PFSK-1 (cell line): ENCODE data around the gene NOC4L.

ENCODE experiments used
- FOXP2 ChIP-seq: optimal IDR thresholded peaks from 2 replicates; pipeline ENCODE3; 2011; ENCODE audit warnings: borderline replicate concordance, control low read depth, inconsistent platforms; ENCODE audit not compliant: insufficient read depth; ENCODE audit errors: extremely low read length, extremely low read depth
- POLR2AphosphoS5 ChIP-seq: IDR thresholded peaks from 2 replicates; pipeline ENCODE4 v1.6.1; 2012; ENCODE audit warnings: low read depth, mild to moderate bottlenecking, control low read depth, low read length, moderate library complexity
- SIN3A ChIP-seq: IDR thresholded peaks from 2 replicates; pipeline ENCODE4 v1.6.1; 2012; ENCODE audit warnings: mild to moderate bottlenecking, low read length, moderate library complexity, borderline replicate concordance; ENCODE audit not compliant: insufficient read depth
- TAF1 ChIP-seq: IDR thresholded peaks from 2 replicates; pipeline ENCODE4 v1.6.1; 2012; ENCODE audit warnings: low read length, control low read depth, borderline replicate concordance; ENCODE audit not compliant: insufficient read depth
- TF ChIP-seq, protein P1 (sequence below), 2 experiments: IDR thresholded peaks; 2 replicates each; pipeline versions ENCODE4 v1.6.1 to v1.8.0; 2011 to 2012; ENCODE audit warnings: low read depth in 2 of 2, low read length in 2 of 2, control low read depth in 1 of 2, inconsistent platforms in 1 of 2, mild to moderate bottlenecking in 1 of 2, moderate library complexity in 1 of 2; ENCODE audit not compliant: insufficient read depth in 1 of 2

The NOC4L gene

DNA sequence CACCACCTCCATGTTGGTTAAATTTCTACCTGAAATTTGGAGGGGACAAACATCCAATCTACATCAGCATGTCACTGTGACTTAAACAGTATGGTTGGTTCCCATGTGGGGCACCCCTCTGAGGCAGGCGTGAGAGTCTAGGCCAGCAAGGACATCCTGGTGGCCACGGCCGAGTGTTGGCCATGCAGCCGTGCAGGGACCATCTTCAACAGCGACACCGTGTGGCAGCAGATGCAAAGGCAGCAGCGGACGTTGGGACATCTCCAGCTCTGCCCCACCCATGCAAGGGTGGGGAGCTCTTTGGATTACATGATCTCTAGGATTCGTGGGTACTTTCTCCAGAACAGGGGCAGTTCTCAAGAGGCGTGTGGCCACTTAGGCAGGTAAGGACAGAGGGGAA lies 49.8 kb downstream of the NOC4L start:
- TF ChIP-seq, protein P1, sequence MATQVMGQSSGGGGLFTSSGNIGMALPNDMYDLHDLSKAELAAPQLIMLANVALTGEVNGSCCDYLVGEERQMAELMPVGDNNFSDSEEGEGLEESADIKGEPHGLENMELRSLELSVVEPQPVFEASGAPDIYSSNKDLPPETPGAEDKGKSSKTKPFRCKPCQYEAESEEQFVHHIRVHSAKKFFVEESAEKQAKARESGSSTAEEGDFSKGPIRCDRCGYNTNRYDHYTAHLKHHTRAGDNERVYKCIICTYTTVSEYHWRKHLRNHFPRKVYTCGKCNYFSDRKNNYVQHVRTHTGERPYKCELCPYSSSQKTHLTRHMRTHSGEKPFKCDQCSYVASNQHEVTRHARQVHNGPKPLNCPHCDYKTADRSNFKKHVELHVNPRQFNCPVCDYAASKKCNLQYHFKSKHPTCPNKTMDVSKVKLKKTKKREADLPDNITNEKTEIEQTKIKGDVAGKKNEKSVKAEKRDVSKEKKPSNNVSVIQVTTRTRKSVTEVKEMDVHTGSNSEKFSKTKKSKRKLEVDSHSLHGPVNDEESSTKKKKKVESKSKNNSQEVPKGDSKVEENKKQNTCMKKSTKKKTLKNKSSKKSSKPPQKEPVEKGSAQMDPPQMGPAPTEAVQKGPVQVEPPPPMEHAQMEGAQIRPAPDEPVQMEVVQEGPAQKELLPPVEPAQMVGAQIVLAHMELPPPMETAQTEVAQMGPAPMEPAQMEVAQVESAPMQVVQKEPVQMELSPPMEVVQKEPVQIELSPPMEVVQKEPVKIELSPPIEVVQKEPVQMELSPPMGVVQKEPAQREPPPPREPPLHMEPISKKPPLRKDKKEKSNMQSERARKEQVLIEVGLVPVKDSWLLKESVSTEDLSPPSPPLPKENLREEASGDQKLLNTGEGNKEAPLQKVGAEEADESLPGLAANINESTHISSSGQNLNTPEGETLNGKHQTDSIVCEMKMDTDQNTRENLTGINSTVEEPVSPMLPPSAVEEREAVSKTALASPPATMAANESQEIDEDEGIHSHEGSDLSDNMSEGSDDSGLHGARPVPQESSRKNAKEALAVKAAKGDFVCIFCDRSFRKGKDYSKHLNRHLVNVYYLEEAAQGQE (IDR thresholded peaks at IDR 0.05; ENCODE audit: insufficient read depth in 1 of 2, low read depth in 2 of 2, low read length in 2 of 2): no peak

GRCh38 chr12:132194556-132194955 lies 50.3 kb downstream of the NOC4L start:
- no peak for TF ChIP-seq TAF1

DNA sequence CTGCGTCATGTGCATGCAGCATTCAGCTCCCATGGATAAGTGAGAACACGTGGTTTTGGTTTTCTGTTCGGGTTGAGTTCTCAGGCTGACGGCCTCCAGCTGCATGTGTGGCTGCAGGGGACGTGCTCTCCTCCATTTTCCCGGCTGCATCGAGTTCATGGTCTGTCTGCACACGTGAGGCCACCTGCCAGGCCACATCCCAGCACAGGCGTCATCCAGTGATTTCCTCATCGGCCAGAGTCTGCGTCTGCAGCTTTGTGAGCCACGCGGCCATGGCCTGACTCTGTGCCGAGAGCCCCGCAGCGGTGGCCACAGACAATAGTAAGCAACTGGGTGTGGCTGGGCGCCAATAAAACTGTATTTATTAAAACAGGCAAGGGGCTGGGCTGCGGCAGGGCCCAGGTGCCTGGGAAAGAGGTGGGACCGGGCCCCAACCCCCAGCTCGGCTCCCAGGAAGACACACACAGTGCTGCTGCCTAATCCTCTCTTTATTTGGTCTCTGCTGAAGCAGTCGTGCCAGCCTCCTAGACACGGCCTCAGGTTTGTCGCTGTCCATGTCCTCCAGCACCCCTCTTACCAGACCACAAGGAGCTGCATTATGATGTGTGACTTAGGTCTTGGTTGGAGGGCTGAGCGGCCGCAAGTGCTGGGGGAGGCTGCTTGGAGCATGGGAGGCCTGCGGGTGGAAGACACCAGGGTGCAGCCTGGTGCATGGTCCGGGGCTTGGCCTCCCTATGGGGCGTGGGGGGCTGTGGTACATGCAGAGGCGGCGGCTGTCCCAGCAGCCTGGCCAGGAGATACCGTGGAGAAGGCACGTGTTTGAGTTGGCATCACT lies 52.0 kb downstream of the NOC4L start:
- TF ChIP-seq SIN3A (no peak), POLR2AphosphoS5 (no peak), FOXP2 (no peak), TAF1 (no peak)

GRCh38 chr12:132196873-132197390 lies 52.7 kb downstream of the NOC4L start:
- TF ChIP-seq, protein P1 (IDR thresholded peaks at IDR 0.05; ENCODE audit: insufficient read depth in 1 of 2, low read depth in 2 of 2, low read length in 2 of 2): no peak
- TF ChIP-seq SIN3A (no peak), POLR2AphosphoS5 (no peak), TAF1 (no peak), FOXP2 (no peak)

- no peak for TF ChIP-seq TAF1
- TF ChIP-seq POLR2AphosphoS5: no peak
Measured at GRCh38 chr12:132197581-132198354, 53.5 kb downstream of the NOC4L start.

DNA sequence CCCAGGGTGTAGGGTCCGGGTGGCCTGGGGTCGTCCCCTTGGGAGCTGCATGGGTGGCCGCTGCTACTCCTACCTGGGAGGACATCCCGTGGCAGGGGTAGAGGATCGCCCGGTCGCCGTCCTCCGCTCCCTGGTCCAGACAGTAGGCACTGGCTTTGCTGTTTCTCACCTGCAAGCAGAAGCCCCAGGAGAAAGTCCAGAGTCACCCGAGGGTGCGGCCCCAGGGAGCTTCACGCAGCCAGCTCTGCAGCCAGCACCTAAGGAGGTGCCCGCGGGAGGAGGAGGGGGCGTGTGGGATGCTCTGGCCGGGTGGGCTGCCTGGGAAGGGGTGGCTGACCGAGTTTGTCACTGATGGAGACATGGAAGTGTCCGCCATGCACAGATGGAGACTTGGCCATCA lies 54.8 kb downstream of the NOC4L start:
- no peak for TF ChIP-seq POLR2AphosphoS5
- no peak for TF ChIP-seq TAF1
- TF ChIP-seq, protein P1 (IDR thresholded peaks at IDR 0.05; ENCODE audit: insufficient read depth in 1 of 2, low read depth in 2 of 2, low read length in 2 of 2): no peak
- no peak for TF ChIP-seq SIN3A
- TF ChIP-seq FOXP2: no peak
